GM21825 (cell line): Measurements from ENCODE around the gene CPB2.

Source experiments
- ATAC-seq: cut with Tn5 transposase; IDR thresholded peaks from one replicate; pipeline ENCODE4 v1.9.1; 2021; ENCODE audit warnings: mild to moderate bottlenecking, moderate library complexity; ENCODE audit not compliant: unreplicated experiment

Gene CPB2

DNA sequence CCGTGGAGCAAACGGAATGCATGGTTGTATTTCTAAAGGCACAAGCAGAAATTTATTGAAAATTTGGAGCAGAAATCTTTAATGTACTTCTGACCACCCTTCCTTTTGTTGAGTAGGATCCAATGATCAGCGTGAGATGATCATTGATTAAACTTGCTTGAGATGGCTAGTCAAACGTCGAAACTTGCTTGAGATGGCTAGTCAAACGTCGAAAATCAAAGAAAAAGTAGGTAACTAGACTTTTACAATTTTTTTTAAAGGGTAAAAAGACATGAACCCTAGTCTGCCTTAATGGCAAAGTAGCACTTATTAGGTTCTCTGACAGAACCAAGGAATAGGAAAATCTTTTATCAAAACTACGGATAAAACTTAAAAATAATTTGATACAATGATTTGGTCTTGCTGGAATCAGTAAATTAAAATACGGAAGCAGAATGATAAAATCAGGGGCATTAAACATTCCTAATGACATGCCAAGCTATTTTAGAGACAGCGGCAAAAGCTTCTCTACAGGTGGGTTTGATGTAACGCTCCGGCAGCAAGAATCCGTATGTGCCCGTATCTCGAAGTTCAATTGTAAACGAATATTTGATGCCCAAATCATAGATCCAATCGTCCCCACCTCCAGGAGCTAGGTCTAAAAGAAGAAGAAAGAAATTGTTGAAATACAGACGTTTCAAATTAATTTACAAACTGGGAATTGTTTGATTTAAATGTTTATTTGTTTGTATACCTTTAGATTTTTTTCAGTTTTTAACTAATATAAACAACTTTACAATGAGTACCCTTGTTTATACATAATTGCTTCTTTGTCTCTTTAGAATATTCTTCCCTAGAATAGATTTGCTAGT lies 51.4 kb downstream of the CPB2 start:
- no peak for ATAC-seq

DNA sequence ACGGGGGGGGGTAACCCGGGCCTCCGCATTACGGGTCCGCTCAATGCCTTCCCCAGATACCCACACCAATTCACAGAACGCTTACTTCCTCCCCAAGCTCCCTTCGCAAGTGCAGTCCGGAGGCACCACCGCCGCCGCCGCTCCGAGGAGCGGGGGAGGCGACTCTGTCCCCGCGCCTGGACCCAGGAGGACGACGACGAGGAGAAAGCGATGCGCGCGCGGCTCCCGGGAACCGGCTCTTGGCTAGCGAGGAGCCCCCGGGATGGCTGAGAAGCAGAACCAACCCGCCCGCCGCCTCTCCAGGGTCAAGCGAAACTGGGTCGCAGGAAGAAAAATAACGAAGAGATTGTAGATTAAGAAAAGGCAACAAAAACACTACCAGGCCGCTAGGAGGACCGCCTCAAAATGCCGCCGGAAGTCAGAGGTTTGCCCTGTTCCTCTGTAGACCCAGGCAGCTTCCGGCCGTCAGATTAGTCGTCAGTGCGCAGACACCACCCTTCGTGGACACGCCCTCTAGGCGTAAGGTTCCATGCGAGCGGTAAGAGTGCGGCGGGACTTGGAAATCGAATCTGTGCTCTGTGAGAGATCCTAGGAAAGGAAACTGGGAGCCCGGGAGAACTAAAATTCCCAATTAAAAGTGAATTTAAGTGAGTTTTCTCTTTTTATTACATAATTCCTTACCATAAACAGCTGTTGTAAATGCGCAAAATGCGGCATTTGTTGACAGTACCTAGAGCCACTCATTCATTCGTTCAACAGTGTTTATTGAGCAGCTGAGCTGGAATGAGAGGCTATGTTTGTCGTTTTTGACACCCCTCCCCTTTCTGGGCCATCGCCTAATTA lies 52.3 kb downstream of the CPB2 start, which contains the start of gene ZC3H13:
ZC3H13 (minus strand) TSS at position 428 of the 843 bp plus-strand sequence. CDS start 7,239 bp downstream, outside the sequence.
- peak; percentile 99 for ATAC-seq

DNA sequence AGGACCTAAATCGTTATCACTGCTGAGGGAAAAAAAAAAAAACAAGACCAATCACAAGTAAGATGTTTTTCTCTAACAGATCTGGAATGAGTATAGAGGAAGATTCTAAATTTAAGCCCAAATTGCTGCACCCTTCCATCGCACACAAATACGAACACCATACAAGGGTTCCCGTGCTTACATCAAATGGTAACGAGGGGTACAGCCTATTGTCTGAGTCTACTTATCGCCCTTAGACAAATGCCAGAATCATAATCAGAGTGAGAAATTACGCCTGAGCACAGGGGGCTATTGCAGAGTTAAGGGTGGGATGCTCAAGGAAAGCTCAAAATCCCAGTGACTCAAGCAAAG lies 52.9 kb downstream of the CPB2 start:
- no peak for ATAC-seq

DNA sequence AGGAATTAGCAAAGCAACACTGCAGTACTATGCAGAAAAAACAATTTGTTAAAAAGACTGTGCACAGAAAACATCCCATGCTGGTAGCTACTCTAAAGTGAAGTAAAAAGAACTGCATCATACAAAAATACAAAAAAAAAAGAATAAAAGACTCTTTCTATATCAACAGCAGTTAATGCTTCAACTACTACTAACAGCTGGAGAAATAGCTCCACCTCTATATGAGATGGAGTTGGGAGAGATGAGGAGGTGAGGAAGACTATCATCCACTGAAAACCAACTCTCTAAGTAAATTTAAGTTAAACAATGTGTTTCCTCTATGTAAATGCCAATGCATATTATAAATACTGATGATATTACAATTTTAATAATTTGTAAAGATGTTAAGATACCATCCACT lies 54.1 kb downstream of the CPB2 start:
- no peak for ATAC-seq

DNA sequence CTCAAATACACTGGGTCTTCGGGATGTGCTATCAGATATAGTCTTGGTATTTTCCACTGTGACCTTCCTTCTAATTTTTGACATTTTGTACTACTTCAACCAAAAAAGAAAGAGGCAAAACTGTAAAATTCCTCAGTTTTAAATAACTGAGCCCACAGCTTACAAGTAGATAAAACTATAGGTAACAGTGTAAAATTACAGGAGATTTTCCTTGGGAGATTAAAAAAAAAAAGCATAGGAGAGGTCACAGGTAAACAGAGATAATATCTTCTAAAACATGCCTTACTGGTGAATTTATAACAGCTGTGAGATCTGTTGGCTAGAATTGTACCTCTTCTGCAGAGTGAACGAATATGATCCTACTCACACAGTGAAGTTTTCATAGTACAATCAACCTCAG lies 59.4 kb downstream of the CPB2 start:
- ATAC-seq: no peak

DNA sequence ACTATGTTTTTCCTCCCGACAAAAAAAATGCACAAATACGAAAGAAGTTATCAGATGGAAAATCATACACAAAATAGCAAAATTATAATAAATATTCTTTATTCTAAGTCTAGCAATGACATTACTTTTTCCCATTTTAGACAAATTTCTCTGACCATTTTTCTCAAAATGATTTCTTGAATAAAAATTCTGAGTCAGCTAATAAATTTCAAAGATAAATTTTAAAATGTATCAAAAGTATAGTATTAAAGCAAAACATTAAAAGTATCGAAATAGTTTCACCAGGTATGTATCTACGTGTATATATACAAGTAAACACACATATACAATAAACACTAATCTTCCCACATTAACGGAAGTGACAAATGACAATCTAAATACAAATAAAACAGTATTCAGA lies 61.2 kb downstream of the CPB2 start:
- ATAC-seq: no peak

DNA sequence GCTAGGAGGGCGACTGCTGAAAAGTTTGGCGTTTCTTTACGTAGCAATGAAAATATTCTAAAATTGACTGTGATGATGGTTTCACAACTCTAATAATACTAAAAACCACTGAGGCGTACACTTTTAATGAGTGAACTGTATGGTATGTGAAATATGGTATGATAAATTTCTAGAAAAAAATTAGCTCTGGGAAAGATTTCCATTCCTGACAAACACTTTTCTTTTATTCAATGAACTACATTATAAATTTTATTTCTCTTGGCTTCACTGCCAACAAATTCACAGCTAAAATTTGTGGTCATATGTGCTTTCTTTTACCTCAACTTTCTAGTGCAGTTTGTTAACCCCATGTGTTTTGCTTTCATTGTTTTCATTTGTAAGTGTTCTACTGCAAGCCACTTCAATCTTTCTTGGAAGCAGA lies 63.4 kb downstream of the CPB2 start:
- ATAC-seq: no peak

DNA sequence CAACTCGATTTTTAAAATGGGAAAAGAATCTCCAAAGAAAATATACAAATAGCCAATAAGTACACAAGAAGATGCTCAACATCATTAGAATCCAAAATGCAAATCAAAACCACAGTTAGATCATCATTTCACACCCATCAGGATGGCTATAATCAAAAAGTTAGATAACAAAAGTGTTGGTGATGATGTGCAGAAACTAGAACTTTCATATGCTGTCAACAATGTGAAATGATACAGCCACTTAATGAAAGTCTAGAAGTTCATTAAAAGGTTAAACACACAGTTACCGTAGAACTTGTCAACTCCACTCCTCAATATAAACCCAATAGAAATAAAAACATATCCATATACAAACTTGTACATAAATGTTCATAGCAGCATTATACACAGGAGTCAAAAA lies 64.1 kb downstream of the CPB2 start:
- ATAC-seq: no peak

DNA sequence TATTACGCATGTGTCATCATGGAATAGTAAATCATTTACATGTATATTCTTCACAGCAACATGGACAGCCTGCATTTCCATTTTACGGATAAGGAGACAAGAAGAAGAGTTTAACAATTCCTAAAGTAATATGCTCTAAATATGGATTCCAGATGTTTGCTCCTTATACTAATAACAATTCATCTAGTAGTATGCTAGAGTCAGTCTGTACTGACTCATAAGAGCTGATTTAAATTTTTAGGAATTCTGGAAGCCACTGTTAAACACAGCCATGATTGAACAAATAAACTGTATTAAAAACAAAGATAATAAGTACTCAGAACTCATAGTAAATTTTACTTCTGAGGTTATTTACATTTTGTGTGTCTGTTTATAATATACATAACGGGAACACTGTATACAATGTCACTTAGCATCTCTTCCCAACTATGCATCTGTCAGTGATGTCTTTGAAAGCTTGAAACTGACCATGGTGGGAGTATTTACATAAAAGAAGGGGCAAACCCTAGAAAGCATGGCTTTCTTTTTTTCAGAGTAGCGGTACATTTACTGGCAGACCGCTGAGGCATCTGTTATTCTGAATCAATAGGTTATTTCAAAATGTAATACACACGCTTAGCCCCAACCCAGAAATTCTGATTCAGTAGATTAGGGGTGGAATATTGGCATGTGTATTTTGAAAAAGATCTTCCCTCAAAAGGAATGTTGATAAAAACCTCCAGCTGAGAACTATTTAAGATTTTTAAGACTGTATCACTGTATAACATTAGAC lies 65.2 kb downstream of the CPB2 start:
- ATAC-seq: no peak

DNA sequence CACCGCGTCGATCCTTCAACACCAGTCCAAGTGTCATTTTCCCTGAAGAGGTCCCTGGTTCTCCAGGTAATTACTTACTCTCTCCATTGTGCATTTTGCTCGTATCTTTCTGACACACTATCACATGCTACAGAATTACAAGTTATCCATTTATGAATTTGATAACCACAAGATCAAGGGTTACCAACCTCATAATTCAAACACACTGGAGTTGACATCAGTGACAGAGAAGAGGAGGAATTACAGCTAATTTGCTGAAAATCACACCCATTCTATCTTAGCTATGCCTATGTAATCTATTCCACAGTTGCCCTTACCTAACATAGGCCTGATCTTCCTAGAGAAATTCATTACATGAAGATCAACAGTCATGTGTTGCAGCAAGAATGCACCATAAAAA lies 66.5 kb downstream of the CPB2 start:
- no peak for ATAC-seq

DNA sequence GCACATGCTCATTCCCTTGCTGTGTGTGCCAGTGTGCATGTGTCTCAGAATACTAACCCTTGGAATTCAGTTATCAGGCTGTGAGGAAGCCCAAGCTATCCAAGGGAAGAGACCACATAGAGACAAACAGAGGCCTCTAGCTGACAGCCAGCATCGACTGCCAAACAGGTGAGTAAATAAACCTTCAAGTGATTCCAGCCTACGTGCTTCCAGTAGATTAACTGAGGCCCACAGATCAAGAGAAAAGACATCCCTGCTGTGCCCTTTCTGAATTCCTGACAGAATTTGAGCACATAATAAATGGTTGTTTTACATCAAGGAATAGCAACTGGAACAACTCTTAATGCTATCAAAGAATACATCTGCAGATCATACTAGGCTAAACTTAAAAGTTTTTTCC lies 69.8 kb downstream of the CPB2 start:
- no peak for ATAC-seq

DNA sequence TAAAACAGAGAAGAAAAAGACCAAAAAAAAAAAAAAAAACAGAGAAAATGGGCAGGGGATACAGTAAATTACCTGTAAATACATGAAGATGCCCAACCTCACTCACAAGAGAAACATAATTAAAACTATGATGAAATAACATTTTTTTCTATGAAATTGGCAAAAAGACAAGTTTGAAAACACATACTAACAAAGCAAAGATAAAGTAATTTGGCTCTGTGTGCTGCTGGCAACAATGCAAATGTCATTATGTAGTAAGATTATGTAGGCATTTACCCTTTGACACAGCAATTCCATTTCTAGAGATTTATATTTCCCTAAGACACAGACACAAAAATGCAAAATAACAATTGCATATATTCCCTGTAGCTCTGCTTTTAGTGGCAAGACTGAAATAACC lies 72.5 kb downstream of the CPB2 start:
- no peak for ATAC-seq

DNA sequence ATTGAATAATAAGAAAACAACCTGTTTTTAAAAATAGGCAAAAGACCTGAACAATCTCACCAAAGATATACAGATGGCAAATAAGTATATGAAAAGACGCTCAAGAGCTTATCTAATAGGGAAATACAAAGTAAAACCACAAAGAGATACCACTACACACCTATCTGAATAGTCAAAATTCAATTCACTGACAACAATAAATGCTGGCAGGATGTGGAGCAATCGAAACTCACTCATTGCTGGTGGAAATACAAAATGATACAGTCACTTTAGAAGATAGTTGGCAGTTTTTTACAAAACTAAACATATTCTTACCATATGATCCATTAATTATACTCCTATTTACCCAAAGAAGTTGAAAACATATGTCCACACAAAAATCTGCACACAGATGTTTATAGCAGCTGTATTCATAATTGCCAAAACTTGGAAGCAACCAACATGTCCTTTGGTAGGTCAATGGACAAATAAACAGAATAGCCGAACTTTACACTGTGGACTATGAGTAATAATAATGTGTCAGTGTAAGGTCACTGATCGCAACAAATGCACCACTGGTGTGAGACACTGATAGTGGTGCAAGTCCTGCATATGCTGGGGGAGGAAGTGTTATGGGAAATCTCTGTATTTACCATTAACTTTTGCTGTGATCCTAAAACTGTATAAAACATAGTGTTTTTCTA lies 73.1 kb downstream of the CPB2 start:
- no peak for ATAC-seq

DNA sequence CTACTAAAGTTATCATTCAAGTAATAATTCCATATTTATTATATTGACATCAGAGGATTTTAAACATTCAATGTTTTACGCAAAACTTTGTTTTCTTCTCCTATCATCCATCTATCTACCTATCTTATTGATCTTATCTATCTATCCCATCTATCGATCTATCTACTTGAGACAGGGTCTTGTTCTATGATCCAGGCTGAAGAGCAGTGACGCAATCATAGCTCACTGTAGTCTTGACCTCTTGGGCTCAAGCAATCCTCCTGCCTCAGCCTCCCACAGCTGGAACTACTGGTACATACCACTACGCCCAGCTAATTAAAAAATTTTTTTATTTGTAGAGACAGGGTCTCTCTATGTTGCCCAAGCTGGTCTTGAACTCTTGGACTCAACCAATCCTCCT lies 79.7 kb downstream of the CPB2 start:
- no peak for ATAC-seq

DNA sequence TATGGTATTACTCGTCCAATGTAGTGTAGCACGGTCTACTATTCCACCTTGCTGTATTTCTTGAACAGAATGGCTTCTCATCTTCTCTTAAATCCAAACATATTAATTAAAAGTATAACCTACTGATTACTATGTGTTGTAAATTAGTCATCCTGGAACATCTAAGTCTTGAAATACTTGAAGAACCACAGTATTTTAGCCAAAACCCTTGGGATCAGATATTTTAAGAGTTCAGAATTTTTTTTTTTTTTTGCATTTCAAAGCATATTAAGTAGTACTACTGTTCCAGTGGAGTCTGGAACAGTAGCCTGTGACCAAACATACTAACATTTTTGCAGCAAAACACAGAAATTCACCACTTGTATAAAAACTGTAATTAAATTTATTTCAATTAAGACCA lies 82.4 kb downstream of the CPB2 start:
- ATAC-seq: no peak

DNA sequence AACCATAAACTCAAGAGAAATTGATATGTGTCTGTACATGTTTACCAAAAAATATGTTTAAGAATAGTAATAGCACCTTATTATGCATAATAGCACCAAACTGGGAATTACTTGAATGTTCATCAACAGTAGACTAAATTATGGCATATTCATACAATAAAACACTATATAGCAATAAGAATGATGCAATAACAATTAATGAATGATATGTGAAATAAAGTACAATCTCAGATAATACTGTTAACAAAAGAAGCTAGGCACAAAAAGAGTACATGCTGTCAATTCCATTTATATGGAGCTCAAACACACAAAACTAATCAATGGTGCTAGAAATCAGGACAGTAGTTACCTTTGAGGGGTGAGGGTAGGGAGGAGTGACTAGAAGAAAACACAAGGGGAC lies 88.6 kb downstream of the CPB2 start:
- ATAC-seq: no peak

DNA sequence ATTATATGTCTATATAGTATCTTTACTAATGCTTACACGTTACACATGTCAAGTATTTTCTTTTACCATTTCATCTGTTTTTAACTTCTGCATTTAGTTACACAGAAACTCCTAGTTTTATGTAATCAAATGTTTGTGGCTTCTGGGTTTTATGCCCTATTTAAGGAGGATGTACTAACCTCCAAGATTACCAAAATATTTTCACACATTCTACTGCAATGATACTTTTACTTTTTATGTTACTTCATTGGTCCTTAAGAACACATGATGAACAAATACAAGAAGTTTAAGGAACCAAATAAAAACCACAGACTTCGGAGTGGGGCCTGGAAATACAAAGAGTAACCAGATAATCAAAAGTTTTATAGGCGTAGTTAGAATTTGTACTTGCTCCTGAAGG lies 89.5 kb downstream of the CPB2 start:
- ATAC-seq: no peak

DNA sequence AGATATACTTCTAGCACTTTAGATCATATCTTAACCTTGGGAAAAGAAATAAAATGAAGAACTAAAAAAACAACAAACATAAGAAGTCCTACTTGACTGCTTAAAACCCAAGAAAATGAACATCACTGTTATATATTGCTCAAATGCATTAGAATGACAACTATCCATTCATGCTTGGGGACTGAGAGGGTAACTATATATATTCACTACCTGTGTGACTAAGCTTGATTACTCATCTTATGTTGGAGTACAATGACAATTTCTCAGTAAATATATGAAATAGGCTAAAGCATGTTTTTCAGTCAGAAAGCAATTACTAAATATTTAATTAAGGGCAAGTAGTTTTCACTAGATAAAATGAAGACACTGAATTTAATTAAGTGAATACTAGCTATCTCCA lies 92.4 kb downstream of the CPB2 start:
- ATAC-seq: no peak

DNA sequence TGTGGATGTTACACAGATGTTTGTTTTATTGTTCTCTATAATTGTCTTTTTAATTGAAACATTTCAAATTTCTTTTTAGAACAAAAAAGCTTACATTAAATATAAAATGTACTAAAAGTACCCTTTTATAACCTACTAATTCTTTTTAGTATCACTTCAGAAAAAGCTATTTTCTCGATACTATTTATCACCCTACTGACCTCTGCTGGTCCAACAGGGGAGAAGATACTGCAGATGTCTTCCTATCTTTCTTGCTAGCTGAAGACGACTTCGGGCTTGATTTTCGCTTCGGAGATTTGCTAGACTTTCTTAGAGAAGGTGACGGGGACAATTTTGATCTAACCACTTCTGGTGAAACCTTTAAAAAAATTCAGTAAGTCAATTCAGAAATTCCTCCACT lies 94.7 kb downstream of the CPB2 start:
- ATAC-seq: no peak

DNA sequence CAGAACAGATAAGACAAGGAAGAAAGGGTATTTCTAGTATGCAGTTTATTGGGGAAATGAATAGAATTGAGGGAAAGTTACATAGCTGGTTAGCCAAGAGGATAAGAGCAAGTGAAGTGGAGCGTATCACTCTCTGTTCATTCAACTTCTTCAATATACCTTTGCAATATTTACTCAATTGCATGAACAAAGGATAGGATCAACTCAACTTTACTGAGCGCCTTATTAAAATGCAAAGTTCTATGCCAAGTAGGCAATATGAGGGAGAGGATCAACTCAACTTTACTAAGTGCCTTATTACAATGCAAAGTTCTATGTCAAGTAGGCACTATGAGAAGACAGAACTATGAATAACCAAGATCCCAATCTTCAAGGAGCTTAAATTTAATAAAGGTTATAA lies 96.2 kb downstream of the CPB2 start:
- ATAC-seq: no peak
